HG02938 (cell line): ENCODE results near the gene TMEM239.
"Not testable (repeated sequence)": the region's sequence is repeated elsewhere in the genome, so short reads cannot be mapped to it uniquely, and the experiment has no call there.

Experiments used
- ATAC-seq: cut with Tn5 transposase; IDR thresholded peaks from one replicate; pipeline ENCODE4 v1.9.1; 2021; ENCODE audit warnings: mild to moderate bottlenecking, moderate library complexity; ENCODE audit not compliant: unreplicated experiment

Gene TMEM239

GRCh38 chr20:2820084-2820895 is 4.1 kb downstream of the TMEM239 start:
- no peak for ATAC-seq

- ATAC-seq = no peak
These were observed 5.0 kb downstream of the TMEM239 start for GRCh38 chr20:2820896-2821869.

GRCh38 chr20:2822073-2822472 is 5.9 kb downstream of the TMEM239 start:
- ATAC-seq = no peak

GRCh38 chr20:2825761-2826160 is 9.6 kb downstream of the TMEM239 start:
- ATAC-seq = no peak

- ATAC-seq = no peak
These were observed 10.5 kb downstream of the TMEM239 start for GRCh38 chr20:2826655-2827054.

- ATAC-seq = no peak
These were observed 13.2 kb downstream of the TMEM239 start for GRCh38 chr20:2829376-2829775.

- ATAC-seq = not testable (repeated sequence)
These were observed 15.0 kb downstream of the TMEM239 start for GRCh38 chr20:2831206-2831605.

- no peak for ATAC-seq
These were observed 17.6 kb downstream of the TMEM239 start for GRCh38 chr20:2833761-2834160.

- no peak for ATAC-seq
These were observed 18.4 kb downstream of the TMEM239 start for GRCh38 chr20:2834401-2835110.

GRCh38 chr20:2835331-2835796 is 19.2 kb downstream of the TMEM239 start:
- ATAC-seq = no peak

- no peak for ATAC-seq
These were observed 19.9 kb downstream of the TMEM239 start for GRCh38 chr20:2836035-2836434.

- no peak for ATAC-seq
These were observed 21.2 kb downstream of the TMEM239 start for GRCh38 chr20:2837221-2837960.

GRCh38 chr20:2838170-2838797 is 22.1 kb downstream of the TMEM239 start:
- ATAC-seq = no peak

GRCh38 chr20:2838847-2839671 is 22.9 kb downstream of the TMEM239 start:
- no peak for ATAC-seq

GRCh38 chr20:2839732-2840137 is 23.6 kb downstream of the TMEM239 start:
- ATAC-seq = no peak

GRCh38 chr20:2840138-2840966 is 24.2 kb downstream of the TMEM239 start, which contains the start of the genes PCED1A and VPS16:
PCED1A (minus strand) TSS chr20:2840655; CDS start chr20:2839912, 743 bp downstream.
VPS16 (plus strand) TSS chr20:2840745; CDS start chr20:2840775, 30 bp downstream.
- ATAC-seq = peak; percentile 92

GRCh38 chr20:2840967-2841531 is 24.9 kb downstream of the TMEM239 start:
- peak; percentile 33 for ATAC-seq
